Endothelial cell (in vitro differentiated cells): ENCODE results near the gene PTP4A1. TPM values are rescaled to one million over a fixed set of nuclear protein-coding genes. Genes with fewer than 3 reads are reported as not detected.

ENCODE experiments used
- DNase-seq: peaks from one replicate; pipeline ENCODE4 v3.0.0; 2021; ENCODE audit warnings: low spot score
- H3K27ac Mint-ChIP-seq: one replicate; pipeline ENCODE4 v1.8.0; 2021; ENCODE audit warnings: mixed read lengths, inconsistent platforms; ENCODE audit not compliant: unreplicated experiment
- H3K27me3 Mint-ChIP-seq: one replicate; pipeline ENCODE4 v1.8.0; 2021; ENCODE audit warnings: mild to moderate bottlenecking, moderate library complexity, mixed read lengths, inconsistent platforms; ENCODE audit not compliant: unreplicated experiment
- H3K36me3 Mint-ChIP-seq: one replicate; pipeline ENCODE4 v1.8.0; 2021; ENCODE audit warnings: mild to moderate bottlenecking, low read depth, mixed read lengths, inconsistent platforms; ENCODE audit not compliant: unreplicated experiment
- H3K4me1 Mint-ChIP-seq: one replicate; pipeline ENCODE4 v1.8.0; 2021; ENCODE audit warnings: mild to moderate bottlenecking, mixed read lengths, inconsistent platforms; ENCODE audit not compliant: unreplicated experiment
- H3K4me3 Mint-ChIP-seq: one replicate; pipeline ENCODE4 v1.8.0; 2021; ENCODE audit warnings: mild to moderate bottlenecking, mixed read lengths, inconsistent platforms; ENCODE audit not compliant: unreplicated experiment
- H3K9me3 Mint-ChIP-seq: one replicate; pipeline ENCODE4 v1.8.0; 2021; ENCODE audit warnings: mixed read lengths, inconsistent platforms; ENCODE audit not compliant: unreplicated experiment
- CTCF ChIP-seq: fragments of 200-600 bp; sonication (generic); IDR thresholded peaks from one replicate; pipeline ENCODE4 v1.5.0; 2021; ENCODE audit warnings: antibody characterized with exemption; ENCODE audit not compliant: unreplicated experiment
- total RNA-seq: library from RNA; stranded (reverse); fragmentation: NEBNext Ultra II Directional; extraction: Animal tissue kit (Norgen Biotek cat#: 25700); gene quantifications from one replicate; pipeline ENCODE4 v1.2.1, GENCODE V29; 2021; ENCODE audit not compliant: unreplicated experiment

PTP4A1 gene
- total RNA-seq, 1 donor from 2014 or later = 58.6 TPM

- peaks cover 2% of the 10 kb centered on the region for H3K27me3 Mint-ChIP-seq
- no peaks in the 10 kb centered on the region for H3K9me3 Mint-ChIP-seq
These were observed 38.3 kb upstream of the PTP4A1 start for GRCh38 chr6:63533952-63534351.

DNA sequence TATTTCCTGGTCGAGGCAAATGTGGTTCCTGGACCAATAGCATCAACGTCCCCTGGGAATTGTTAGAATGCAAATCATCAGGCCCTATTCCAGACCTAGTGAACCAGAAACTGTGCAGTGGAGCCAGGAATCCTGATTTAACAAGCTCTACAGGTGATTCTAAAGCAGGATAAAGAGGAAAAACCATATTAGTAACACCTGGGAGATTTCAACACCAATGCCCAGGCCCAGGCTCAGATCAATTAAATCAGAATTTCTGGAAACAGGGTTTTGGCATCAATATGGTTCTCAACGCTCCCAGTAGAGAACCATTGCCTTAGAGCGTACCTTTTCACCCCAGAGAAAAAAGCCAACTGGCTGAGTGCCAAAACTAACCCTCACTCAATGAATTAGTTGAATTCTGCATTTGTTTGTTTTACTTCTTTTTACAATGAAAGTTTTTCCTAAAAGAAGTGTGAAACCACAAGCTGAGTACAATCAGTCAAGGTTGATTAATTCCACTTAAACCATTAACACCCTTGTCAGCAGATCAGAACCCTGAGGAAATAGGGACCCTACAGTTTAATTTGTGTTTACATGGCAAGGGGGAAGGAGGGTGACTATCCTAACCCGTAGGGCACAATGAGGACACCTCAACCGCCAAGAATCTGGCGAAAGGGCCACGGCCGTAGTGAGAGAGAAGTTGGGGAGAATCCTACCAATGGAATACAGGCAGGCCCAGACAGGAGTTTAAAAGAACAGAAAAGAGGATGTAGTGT lies 34.9 kb upstream of the PTP4A1 start:
- Mint-ChIP-seq H3K27me3 (peaks cover 6% of the 10 kb centered on the region), H3K9me3 (no peaks in the 10 kb centered on the region), H3K4me3 (no peak overlapping the region), H3K36me3 (no peaks in the 10 kb centered on the region), H3K4me1 (no peaks in the 10 kb centered on the region), H3K27ac (no peak overlapping the region)
- no peak for DNase-seq
- TF ChIP-seq CTCF = no peak

More at GRCh38 chr6:63533952-63534351, 38.3 kb upstream of the PTP4A1 start:
- Mint-ChIP-seq H3K4me3 (no peak overlapping the region), H3K36me3 (no peaks in the 10 kb centered on the region), H3K27ac (no peak overlapping the region), H3K4me1 (no peaks in the 10 kb centered on the region)
- TF ChIP-seq CTCF = no peak
- no peak for DNase-seq

GRCh38 chr6:63537959-63538300 lies 34.4 kb upstream of the PTP4A1 start:
- no peaks in the 10 kb centered on the region for H3K9me3 Mint-ChIP-seq
- no peaks in the 10 kb centered on the region for H3K36me3 Mint-ChIP-seq
- no peak for TF ChIP-seq CTCF

DNA sequence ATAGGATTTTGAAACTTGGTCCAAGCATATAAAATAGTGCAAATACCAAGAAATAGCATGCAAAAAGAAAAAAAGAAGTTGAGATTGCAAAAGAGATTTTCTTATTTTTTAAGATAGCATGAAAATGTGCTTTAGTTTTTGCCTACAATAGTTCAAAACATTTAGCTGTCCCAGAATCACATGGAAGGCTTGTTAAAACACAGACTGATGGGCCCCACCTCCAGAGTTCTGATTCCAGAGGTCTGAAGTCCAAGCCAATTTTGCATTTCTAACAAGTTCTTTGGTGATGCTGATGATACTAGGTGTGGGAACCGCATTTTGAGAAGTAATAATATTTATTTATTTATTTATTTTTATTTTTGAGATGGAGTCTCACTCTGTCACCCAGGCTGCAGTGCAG lies 33.7 kb upstream of the PTP4A1 start:
- no peak for TF ChIP-seq CTCF
- H3K27ac Mint-ChIP-seq = no peak overlapping the region

More at GRCh38 chr6:63537959-63538300, 34.4 kb upstream of the PTP4A1 start:
- Mint-ChIP-seq H3K27ac (no peak overlapping the region), H3K27me3 (peaks cover 6% of the 10 kb centered on the region), H3K4me1 (no peaks in the 10 kb centered on the region), H3K4me3 (no peak overlapping the region)
- no peak for DNase-seq

DNA sequence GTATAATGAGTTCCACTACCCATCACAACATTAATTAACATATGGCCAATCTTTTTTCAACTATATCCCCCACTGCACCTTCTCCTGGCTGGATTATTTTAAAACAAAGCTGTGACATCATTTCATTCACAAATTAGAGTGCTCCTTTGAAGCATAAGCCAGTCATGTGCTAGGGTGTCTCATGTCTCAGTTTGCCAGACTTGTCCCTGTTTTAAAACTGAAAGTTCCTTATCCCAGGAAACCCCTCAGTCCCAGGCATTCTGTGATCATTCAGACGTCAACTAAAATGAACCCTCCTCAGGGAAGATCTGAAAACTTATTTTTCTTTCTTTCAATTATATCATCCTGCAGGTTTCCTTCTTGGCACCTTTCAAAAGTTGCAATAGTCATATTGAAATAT lies 29.3 kb upstream of the PTP4A1 start:
- H3K27me3 Mint-ChIP-seq = peaks cover 6% of the 10 kb centered on the region
- no peak for TF ChIP-seq CTCF
- no peak overlapping the region for H3K4me3 Mint-ChIP-seq
- no peaks in the 10 kb centered on the region for H3K36me3 Mint-ChIP-seq
- H3K9me3 Mint-ChIP-seq = no peaks in the 10 kb centered on the region
- no peak overlapping the region for H3K27ac Mint-ChIP-seq
- DNase-seq = no peak
- no peaks in the 10 kb centered on the region for H3K4me1 Mint-ChIP-seq

More for the DNA sequence above, 33.7 kb upstream of the PTP4A1 start:
- no peaks in the 10 kb centered on the region for H3K9me3 Mint-ChIP-seq
- no peak for DNase-seq
- H3K36me3 Mint-ChIP-seq = no peaks in the 10 kb centered on the region
- H3K4me3 Mint-ChIP-seq = no peak overlapping the region
- H3K27me3 Mint-ChIP-seq = peaks cover 6% of the 10 kb centered on the region
- no peaks in the 10 kb centered on the region for H3K4me1 Mint-ChIP-seq
